IPS-20b (cell line): ENCODE data around the gene MEGF6.

Experiments
- H3K27ac ChIP-seq: one replicate; pipeline ENCODE4 v1.5.1; 2013; ENCODE audit warnings: low read length
- H3K27me3 ChIP-seq: 2 replicates; pipeline ENCODE4 v1.6.1; 2013; ENCODE audit warnings: mild to moderate bottlenecking, low read length, inconsistent platforms; ENCODE audit not compliant: insufficient read depth
- H3K36me3 ChIP-seq: 2 replicates; pipeline ENCODE4 v1.6.1; 2013; ENCODE audit warnings: low read depth, mild to moderate bottlenecking, inconsistent platforms, low read length, moderate library complexity; ENCODE audit not compliant: insufficient read depth
- H3K4me1 ChIP-seq: 2 replicates; pipeline ENCODE4 v1.6.1; 2013; ENCODE audit warnings: mild to moderate bottlenecking, control low read depth, inconsistent platforms, low read length, moderate library complexity; ENCODE audit not compliant: insufficient read depth
- H3K4me3 ChIP-seq: 2 replicates; pipeline ENCODE4 v1.5.1; 2013; ENCODE audit warnings: mild to moderate bottlenecking, low read length, inconsistent platforms
- H3K9ac ChIP-seq: 2 replicates; pipeline ENCODE4 v1.6.1; 2013; ENCODE audit warnings: low read depth, mild to moderate bottlenecking, inconsistent platforms, low read length, moderate library complexity
- H3K9me3 ChIP-seq: 2 replicates; pipeline ENCODE4 v1.6.1; 2013; ENCODE audit warnings: mild to moderate bottlenecking, low read depth, low read length, inconsistent platforms; ENCODE audit not compliant: insufficient read depth

MEGF6 gene

GRCh38 chr1:3474016-3474415, 137.3 kb downstream of the MEGF6 start:
- no peaks in the 10 kb centered on the region for H3K27me3 ChIP-seq
- H3K4me1 ChIP-seq = peaks cover 5% of the 10 kb centered on the region; the same call in 1 of the 2 replicates
- H3K9ac ChIP-seq = no peak overlapping the region
- no peaks in the 10 kb centered on the region for H3K9me3 ChIP-seq
- peaks cover 22% of the 10 kb centered on the region for H3K36me3 ChIP-seq
- no peak overlapping the region for H3K4me3 ChIP-seq
- no peak overlapping the region for H3K27ac ChIP-seq

DNA sequence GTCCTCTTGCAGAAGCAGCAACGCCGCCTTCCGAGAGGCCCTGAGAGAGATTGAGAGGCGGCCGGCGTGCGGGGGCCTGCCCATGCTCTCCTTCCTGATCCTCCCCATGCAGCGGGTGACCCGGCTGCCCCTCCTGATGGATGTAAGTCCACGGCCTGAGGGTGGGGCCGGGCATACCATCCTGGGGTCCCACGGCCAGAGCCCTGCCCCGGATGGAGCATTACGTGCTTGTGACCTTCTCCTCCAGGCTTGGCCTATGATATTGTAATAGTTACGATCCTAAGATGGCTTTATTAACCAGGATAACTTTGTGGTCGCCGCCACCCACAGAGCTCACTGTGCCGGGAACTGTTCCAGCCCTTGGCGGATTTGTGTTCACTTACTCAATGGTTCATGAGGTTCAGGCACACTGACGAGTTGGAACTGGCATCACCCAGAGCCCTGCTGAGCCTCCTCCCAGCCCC, 137.9 kb downstream of the MEGF6 start:
- Histone ChIP-seq H3K27ac (no peak overlapping the region), H3K27me3 (no peaks in the 10 kb centered on the region), H3K9me3 (no peaks in the 10 kb centered on the region), H3K9ac (no peak overlapping the region), H3K4me1 (peaks cover 5% of the 10 kb centered on the region; the same call in 1 of the 2 replicates), H3K4me3 (no peak overlapping the region), H3K36me3 (peaks cover 22% of the 10 kb centered on the region)

DNA sequence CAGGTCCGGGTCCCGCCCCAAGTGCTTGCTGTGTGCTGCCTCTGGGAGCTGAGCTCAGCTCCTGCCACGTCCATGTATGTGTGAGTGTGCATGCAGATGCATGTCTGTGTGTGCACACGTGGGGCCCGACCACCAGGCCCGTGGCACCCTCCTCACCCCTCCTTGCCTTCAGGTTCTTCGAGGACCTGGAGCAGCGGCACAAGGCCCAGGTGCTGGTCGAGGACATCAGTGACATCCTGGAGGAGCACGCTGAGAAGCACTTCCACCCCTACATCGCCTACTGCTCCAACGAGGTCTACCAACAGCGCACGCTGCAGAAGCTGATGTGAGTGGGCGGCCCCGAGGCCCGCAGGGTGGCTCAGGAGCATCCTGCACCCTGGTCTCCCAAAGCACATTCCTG, 138.4 kb downstream of the MEGF6 start:
- peaks cover 5% of the 10 kb centered on the region; the same call in 1 of the 2 replicates for H3K4me1 ChIP-seq
- no peak overlapping the region for H3K4me3 ChIP-seq
- no peaks in the 10 kb centered on the region for H3K9me3 ChIP-seq
- H3K36me3 ChIP-seq = peaks cover 22% of the 10 kb centered on the region
- no peaks in the 10 kb centered on the region for H3K27me3 ChIP-seq
- no peak overlapping the region for H3K27ac ChIP-seq
- H3K9ac ChIP-seq = no peak overlapping the region

GRCh38 chr1:3472088-3472850, 139.0 kb downstream of the MEGF6 start:
- peak overlapping the region; percentile 76 for H3K27ac ChIP-seq
- H3K36me3 ChIP-seq = peaks cover 22% of the 10 kb centered on the region
- no peaks in the 10 kb centered on the region for H3K9me3 ChIP-seq
- H3K27me3 ChIP-seq = no peaks in the 10 kb centered on the region
- H3K4me1 ChIP-seq = peaks cover 5% of the 10 kb centered on the region; the same call in 1 of the 2 replicates
- H3K9ac ChIP-seq = peak overlapping the region; percentile 76; the same call in 1 of the 2 replicates
- no peak overlapping the region for H3K4me3 ChIP-seq

- peak overlapping the region; percentile 76 for H3K9ac ChIP-seq
- H3K4me3 ChIP-seq = no peak overlapping the region
- H3K27me3 ChIP-seq = no peaks in the 10 kb centered on the region
- no peaks in the 10 kb centered on the region for H3K9me3 ChIP-seq
- peaks cover 5% of the 10 kb centered on the region; the same call in 1 of the 2 replicates for H3K4me1 ChIP-seq
- peak overlapping the region; percentile 76 for H3K27ac ChIP-seq
- H3K36me3 ChIP-seq = peaks cover 22% of the 10 kb centered on the region
These were observed 139.8 kb downstream of the MEGF6 start for GRCh38 chr1:3471356-3472087.

DNA sequence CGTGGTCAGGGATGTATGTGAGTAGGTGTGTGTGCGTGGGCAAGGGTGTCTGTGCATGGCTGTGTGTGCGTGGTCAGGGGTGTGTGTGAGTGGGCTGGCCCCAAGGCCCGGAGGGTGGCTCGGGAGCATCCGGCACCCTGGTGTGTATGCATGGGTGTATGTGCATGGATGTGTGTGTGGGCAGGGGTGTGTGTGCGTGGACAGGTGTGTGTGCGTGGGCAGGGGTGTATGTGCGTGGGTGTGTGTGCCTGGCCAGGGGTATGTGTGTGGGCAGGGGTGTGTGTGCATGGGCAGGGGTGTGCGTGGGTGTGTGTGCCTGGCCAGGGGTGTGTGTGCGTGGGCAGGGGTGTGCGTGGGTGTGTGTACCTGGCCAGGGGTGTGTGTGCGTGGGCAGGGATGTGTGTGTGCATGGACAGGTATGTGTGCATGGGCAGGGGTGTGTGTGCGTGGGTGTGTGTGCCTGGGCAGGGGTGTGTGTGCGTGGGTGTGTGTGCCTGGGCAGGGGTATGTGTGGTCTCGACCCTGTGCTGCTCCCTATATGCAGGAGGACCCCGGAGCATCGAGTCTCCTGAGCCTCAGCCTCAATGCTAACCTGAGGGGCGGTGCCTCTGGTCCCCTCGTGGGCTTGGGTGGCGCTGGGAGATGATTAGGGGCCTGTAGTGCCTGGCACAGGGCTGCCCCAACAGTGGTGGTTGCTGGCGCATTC, 140.5 kb downstream of the MEGF6 start:
- no peaks in the 10 kb centered on the region for H3K9me3 ChIP-seq
- peaks cover 22% of the 10 kb centered on the region for H3K36me3 ChIP-seq
- peaks cover 5% of the 10 kb centered on the region; the same call in 1 of the 2 replicates for H3K4me1 ChIP-seq
- peak overlapping the region; percentile 64 for H3K27ac ChIP-seq
- no peaks in the 10 kb centered on the region for H3K27me3 ChIP-seq
- H3K9ac ChIP-seq = peak overlapping the region; percentile 51
- no peak overlapping the region for H3K4me3 ChIP-seq

DNA sequence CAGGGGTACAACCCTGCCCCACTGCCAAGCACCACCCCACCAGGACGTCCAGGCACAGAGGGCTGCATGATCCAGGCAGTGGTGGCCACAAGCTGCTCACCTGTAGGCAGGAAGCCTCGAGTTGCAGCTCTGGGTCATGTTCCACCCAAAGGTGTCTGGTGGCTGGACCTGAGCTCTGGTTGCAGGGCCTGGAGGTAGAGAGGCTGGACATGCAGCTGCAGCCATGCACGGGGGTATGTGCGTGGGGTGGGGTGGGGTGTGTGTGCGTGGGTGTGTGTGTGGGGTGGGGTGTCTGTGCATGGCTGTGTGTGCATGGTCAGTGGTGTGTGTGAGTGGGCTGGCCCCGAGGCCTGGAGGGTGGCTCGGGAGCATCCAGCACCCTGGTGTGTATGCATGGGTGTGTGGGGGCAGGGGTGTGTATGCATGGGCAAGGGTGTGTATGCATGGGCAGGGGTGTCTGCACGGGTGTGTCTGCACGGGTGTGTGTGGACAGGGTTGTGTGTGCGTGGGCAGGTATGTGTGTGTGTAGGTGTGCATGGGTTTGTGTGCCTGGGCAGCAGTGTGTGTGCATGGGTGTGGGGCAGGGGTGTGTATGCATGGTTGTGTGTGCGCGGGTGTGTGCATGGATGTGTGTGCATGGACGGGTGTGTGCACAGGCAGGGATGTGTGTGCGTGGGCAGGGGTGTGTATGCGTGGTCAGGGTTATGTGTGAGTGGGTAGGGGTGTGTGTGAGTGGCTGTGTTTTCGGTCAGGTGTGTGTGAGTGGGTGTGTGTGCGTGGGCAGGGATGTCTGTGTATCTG, 141.3 kb downstream of the MEGF6 start:
- H3K9me3 ChIP-seq = no peaks in the 10 kb centered on the region
- no peak overlapping the region for H3K4me3 ChIP-seq
- no peaks in the 10 kb centered on the region for H3K27me3 ChIP-seq
- H3K4me1 ChIP-seq = peaks cover 5% of the 10 kb centered on the region; the same call in 1 of the 2 replicates
- peak overlapping the region; percentile 51; the same call in 1 of the 2 replicates for H3K9ac ChIP-seq
- H3K27ac ChIP-seq = peak overlapping the region; percentile 64
- peaks cover 22% of the 10 kb centered on the region for H3K36me3 ChIP-seq

DNA sequence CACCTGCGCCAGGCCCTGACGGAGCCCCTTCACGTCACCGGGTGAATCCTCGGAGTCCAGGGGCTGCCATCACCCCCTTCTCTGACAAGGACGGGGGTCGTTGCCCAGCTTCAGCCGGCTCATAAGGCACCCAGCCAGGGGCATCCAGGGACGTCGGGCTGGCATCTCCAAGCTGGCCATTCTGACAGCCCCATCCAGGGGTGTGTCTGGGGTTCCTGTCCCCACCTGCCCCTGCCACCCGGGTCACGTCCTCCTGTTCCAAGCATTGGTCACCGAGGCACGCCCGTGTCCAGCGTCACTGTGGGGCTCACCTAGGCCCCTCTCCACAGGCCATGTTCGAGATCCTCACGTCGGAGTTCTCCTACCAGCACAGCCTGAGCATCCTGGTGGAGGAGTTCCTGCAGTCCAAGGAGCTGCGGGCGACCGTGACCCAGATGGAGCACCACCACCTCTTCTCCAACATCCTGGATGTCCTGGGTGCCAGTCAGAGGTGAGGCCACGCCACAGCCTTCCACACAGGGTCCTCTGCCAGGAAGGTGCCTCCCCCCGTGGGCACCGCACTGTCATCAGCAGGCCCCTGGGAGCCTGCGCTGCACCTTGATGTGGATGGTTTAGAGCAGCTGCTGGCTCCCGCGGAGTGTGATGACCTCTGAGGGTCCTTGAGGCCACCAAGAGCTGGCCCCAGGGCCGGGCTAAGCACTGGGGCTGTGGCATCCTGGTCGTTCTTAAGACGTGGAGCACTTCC, 142.0 kb downstream of the MEGF6 start:
- H3K4me1 ChIP-seq = peaks cover 5% of the 10 kb centered on the region; the same call in 1 of the 2 replicates
- no peak overlapping the region for H3K4me3 ChIP-seq
- no peak overlapping the region for H3K9ac ChIP-seq
- no peaks in the 10 kb centered on the region for H3K9me3 ChIP-seq
- H3K36me3 ChIP-seq = peaks cover 22% of the 10 kb centered on the region
- H3K27me3 ChIP-seq = no peaks in the 10 kb centered on the region
- H3K27ac ChIP-seq = no peak overlapping the region

DNA sequence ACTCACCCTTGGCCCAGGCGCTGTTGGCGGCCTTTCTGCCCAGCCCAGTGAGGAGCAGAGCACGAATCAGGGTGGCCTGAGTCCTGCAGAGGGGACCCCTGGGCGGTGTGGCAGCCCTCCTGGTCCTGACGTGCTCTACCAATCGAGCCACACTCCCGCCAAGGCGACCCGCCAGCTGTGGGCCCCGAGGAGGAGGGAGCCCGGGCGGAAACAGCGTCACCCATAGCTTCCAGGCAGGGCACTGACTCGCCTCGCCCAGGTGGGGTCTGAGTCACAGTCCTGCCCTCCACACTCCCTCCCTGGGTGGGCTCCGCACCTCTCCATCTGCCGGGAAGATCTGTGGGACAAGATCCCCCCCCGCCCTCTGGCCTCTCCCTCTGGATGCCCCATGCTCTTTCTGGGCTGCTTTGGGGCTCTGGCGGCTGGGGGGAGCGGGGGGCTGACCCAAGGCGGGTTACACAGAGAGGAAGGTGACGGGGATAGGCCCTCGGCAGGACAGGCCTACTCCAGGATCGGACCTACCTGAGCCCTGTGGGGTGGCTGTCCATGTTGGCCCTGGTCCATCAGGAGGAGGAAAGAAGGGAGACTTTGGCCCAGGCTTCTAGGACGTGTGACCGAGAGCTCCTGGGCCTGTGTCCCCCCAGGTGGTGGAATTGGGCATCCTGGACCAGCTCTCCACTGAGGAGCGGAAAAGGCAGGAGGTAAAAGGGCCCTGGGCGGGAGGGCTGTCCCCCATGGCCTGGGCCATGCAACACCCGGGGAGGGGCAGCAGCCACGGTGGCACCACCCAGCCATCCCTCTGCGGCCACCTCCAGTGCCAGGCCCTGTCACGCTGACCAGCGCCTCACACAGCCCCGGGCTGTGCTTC, 142.8 kb downstream of the MEGF6 start:
- H3K27ac ChIP-seq = no peak overlapping the region
- H3K4me1 ChIP-seq = peaks cover 5% of the 10 kb centered on the region; the same call in 1 of the 2 replicates
- H3K27me3 ChIP-seq = no peaks in the 10 kb centered on the region

More for the DNA sequence above, 142.8 kb downstream of the MEGF6 start:
- Histone ChIP-seq H3K9ac (no peak overlapping the region), H3K4me3 (no peak overlapping the region), H3K36me3 (peaks cover 14% of the 10 kb centered on the region), H3K9me3 (no peaks in the 10 kb centered on the region)
